Vagina (tissue), 2 donors: ENCODE results near the gene ARHGEF18.
"Not testable (repeated sequence)": the region's sequence is repeated elsewhere in the genome, so short reads cannot be mapped to it uniquely, and the experiment has no call there.

ENCODE experiments used
- CTCF ChIP-seq, 3 experiments: fragments of 450-650 bp in 2 of 3; fragments of 200-600 bp in 1 of 3; sonication (generic) in 1 of 3; IDR thresholded peaks; one replicate each; pipeline ENCODE4 v1.5.1; 2017 to 2019; ENCODE audit warnings: antibody characterized with exemption in 3 of 3, mild to moderate bottlenecking in 2 of 3, moderate library complexity in 2 of 3
- POLR2AphosphoS5 ChIP-seq, 2 donors: sonication (generic); formaldehyde crosslinking; IDR thresholded peaks; one replicate each; pipeline ENCODE4 v1.9.0; 2017; ENCODE audit warnings: antibody characterized with exemption in 2 of 2, mild to moderate bottlenecking in 2 of 2, low read depth in 1 of 2; ENCODE audit not compliant: insufficient read depth in 1 of 2

DNA sequence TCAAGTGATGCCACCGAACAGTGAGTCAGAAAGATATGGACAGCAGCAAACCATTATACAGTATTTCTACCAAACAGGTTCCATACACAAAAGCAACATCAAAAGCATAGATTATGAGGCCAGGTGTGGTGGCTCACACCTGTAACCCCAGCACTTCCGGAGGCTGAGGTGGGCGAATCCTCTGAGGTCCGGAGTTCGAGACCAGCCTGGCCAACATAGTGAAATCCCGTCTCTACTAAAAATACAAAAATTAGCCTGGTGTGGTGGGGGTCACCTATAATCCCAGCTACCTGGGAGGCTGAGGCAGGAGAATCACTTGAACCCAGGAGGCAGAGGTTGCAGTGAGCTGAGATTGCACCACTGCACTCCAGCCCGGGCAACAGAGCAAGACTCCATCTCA, 1.7 kb upstream of the ARHGEF18 start:
- TF ChIP-seq CTCF (IDR thresholded peaks at IDR 0.05); POLR2AphosphoS5 (IDR thresholded peaks at IDR 0.05; ENCODE audit: insufficient read depth in 1 of 2, low read depth in 1 of 2): not testable (repeated sequence)
